Naive thymus-derived CD4-positive, alpha-beta T cell (primary cell): Measurements from ENCODE around the gene ECSIT. TPM values are rescaled to one million over a fixed set of nuclear protein-coding genes. Genes with fewer than 3 reads are reported as not detected.

Experiments used
- ATAC-seq: fragments of 150-1000 bp; cut with Tn5 transposase; 2 replicates; pipeline ENCODE4 v1.10.0; 2021; ENCODE audit warnings: mild to moderate bottlenecking, moderate library complexity
- CTCF ChIA-PET: fragments of 350-600 bp; sonication (Branson Sonifier 250); formaldehyde crosslinking; loops from one replicate; lab custom pipeline; 2021; ENCODE audit warnings: antibody characterized with exemption; lab: Charles Lee
- POLR2A ChIA-PET: fragments of 350-600 bp; sonication (Branson Sonifier 250); formaldehyde crosslinking; loops from one replicate; lab custom pipeline; 2021; ENCODE audit warnings: antibody characterized with exemption, inconsistent platforms; lab: Charles Lee
- DNase-seq, 9 donors: peaks; one replicate each; pipeline versions ENCODE4 v3.0.0 to v3.0.0-alpha.2; 2020 to 2022; ENCODE audit warnings: mixed read lengths in 1 of 9
- H3K27ac ChIP-seq: one replicate; pipeline ENCODE4 v1.7.0; 2013; ENCODE audit warnings: mild to moderate bottlenecking, low read depth, low read length, moderate library complexity
- H3K27me3 ChIP-seq, 2 donors: one replicate each; pipeline ENCODE4 v1.7.0; 2013; ENCODE audit warnings: low read length in 2 of 2, mild to moderate bottlenecking in 2 of 2, moderate library complexity in 2 of 2; ENCODE audit not compliant: control insufficient read depth in 2 of 2, insufficient read depth in 2 of 2
- H3K36me3 ChIP-seq, 3 experiments: 1 replicate in 2 of 3; 2 replicates in 1 of 3; pipeline ENCODE4 v1.7.0; 2013; ENCODE audit warnings: low read length in 3 of 3, mild to moderate bottlenecking in 3 of 3, moderate library complexity in 1 of 3; ENCODE audit not compliant: insufficient read depth in 3 of 3, control insufficient read depth in 2 of 3
- H3K4me1 ChIP-seq, 2 donors: one replicate each; pipeline ENCODE4 v1.7.0; 2013; ENCODE audit warnings: low read length in 2 of 2, mild to moderate bottlenecking in 2 of 2, moderate library complexity in 1 of 2; ENCODE audit not compliant: control insufficient read depth in 2 of 2, insufficient read depth in 2 of 2
- H3K4me3 ChIP-seq: 2 replicates; pipeline ENCODE4 v1.7.0; 2013; ENCODE audit warnings: mild to moderate bottlenecking, low read length
- H3K9me3 ChIP-seq, 3 experiments: 1 replicate in 2 of 3; 2 replicates in 1 of 3; pipeline ENCODE4 v1.7.0; 2013; ENCODE audit warnings: low read length in 3 of 3; ENCODE audit not compliant: control insufficient read depth in 2 of 3
- H3K27ac Mint-ChIP-seq, 9 donors: one replicate each; pipeline ENCODE4 v1.8.0; 2020 to 2022; ENCODE audit warnings: mixed read lengths in 9 of 9, mild to moderate bottlenecking in 8 of 9, moderate library complexity in 5 of 9, inconsistent platforms in 2 of 9
- H3K27me3 Mint-ChIP-seq, 5 donors: one replicate each; pipeline ENCODE4 v1.8.0; 2021 to 2022; ENCODE audit warnings: mixed read lengths in 5 of 5, mild to moderate bottlenecking in 1 of 5
- H3K36me3 Mint-ChIP-seq, 5 donors: one replicate each; pipeline ENCODE4 v1.8.0; 2020 to 2022; ENCODE audit warnings: mixed read lengths in 5 of 5, mild to moderate bottlenecking in 3 of 5, inconsistent platforms in 1 of 5
- H3K4me1 Mint-ChIP-seq, 7 donors: one replicate each; pipeline ENCODE4 v1.8.0; 2020 to 2022; ENCODE audit warnings: mixed read lengths in 7 of 7, mild to moderate bottlenecking in 3 of 7, inconsistent platforms in 1 of 7
- H3K4me3 Mint-ChIP-seq, 10 donors: one replicate each; pipeline ENCODE4 v1.8.0; 2020 to 2022; ENCODE audit warnings: mild to moderate bottlenecking in 10 of 10, mixed read lengths in 10 of 10, moderate library complexity in 6 of 10, inconsistent platforms in 2 of 10
- H3K9me3 Mint-ChIP-seq, 11 donors: one replicate each; pipeline ENCODE4 v1.8.0; 2020 to 2022; ENCODE audit warnings: mixed read lengths in 11 of 11, mild to moderate bottlenecking in 4 of 11, inconsistent platforms in 1 of 11, moderate library complexity in 1 of 11
- intact Hi-C, 2 donors: fragments of 100-400 bp; cut with micrococcal nuclease; formaldehyde crosslinking; loops; one replicate each; pipeline ENCODE4 v1.15.1; 2023
- polyA plus RNA-seq, 2 donors: library from polyadenylated mRNA; unstranded; fragments of 300-500 nt; fragmentation: Illumina TruSeq; gene quantifications; one replicate each; pipeline ENCODE4 v1.2.3, GENCODE V29; 2021
- total RNA-seq, 6 experiments: library from RNA in 5 of 6; stranded (reverse) in 5 of 6; gene quantifications; 1 replicate in 5 of 6; 2 replicates in 1 of 6; pipeline ENCODE4 v1.2.3 and lab custom pipeline; 2021 to 2026

ECSIT gene
- total and polyA plus RNA-seq, 7 experiments from 2014 or later: 25.8 to 50.3 (median 36.0) TPM

- ChIA-PET POLR2A (interaction anchor here (1.0 to 4.0 kb wide), 3 partner anchors 13 to 32 kb away, joined by 4 to 33 read pairs (median 17); partner anchors contain the start of gene ECSIT), CTCF (interaction anchor here (0.6 to 1.8 kb wide), 10 partner anchors 10 to 916 kb away, joined by 3 to 9 read pairs (median 4); no protein-coding TSS in a partner anchor)
- Histone ChIP-seq H3K36me3 (peaks cover 0 to 10% (median 0%) of the 10 kb centered on the region in 3 experiments), H3K9me3 (no peaks in the 10 kb centered on the region), H3K4me1 (peaks cover 16 to 19% of the 10 kb centered on the region in 2 donors), H3K4me3 (no peak overlapping the region), H3K27ac (no peak overlapping the region), H3K27me3 (no peaks in the 10 kb centered on the region)
- Mint-ChIP-seq H3K4me1 (peaks cover 31 to 55% (median 41%) of the 10 kb centered on the region in 7 donors), H3K27ac (peak overlapping the region; percentile 39 to 94 (median 78)), H3K4me3 (peak overlapping the region; percentile 73 to 98 (median 84)), H3K27me3 (no peaks in the 10 kb centered on the region), H3K9me3 (no peaks in the 10 kb centered on the region), H3K36me3 (peaks cover 0 to 8% (median 3%) of the 10 kb centered on the region in 5 donors)
- intact Hi-C loops: loop anchor here (1.0 to 5.0 kb wide), 5 partner anchors 18 to 252 kb away; partner anchors contain the start of gene ZNF440 (in 1 of the 2)
- ATAC-seq (peak; percentile 65), DNase-seq (peak in 8 of 9 donors; percentile 48 to 79 (median 76))
Measured at GRCh38 chr19:11560404-11561051, 31.6 kb upstream of the ECSIT start.

GRCh38 chr19:11558881-11559828 lies 30.2 kb upstream of the ECSIT start, which contains the start of gene ELOF1:
ELOF1 (minus strand) TSS chr19:11559230; CDS start chr19:11554347, 4,883 bp downstream.
- Mint-ChIP-seq H3K9me3 (no peaks in the 10 kb centered on the region), H3K4me1 (peaks cover 34 to 58% (median 45%) of the 10 kb centered on the region in 7 donors), H3K36me3 (peaks cover 0 to 8% (median 3%) of the 10 kb centered on the region in 5 donors), H3K27me3 (no peaks in the 10 kb centered on the region), H3K4me3 (peak within 1 kb of the TSS; percentile 89 to 99 (median 96)), H3K27ac (peak within 1 kb of the TSS; percentile 84 to 98 (median 95))
- peak; percentile 90 to 97 (median 94) for DNase-seq
- peak within 1 kb of the TSS; percentile 82 for H3K27ac ChIP-seq
- intact Hi-C loops: loop anchor here (1.0 to 5.0 kb wide), 10 partner anchors 23 to 1367 kb away; partner anchors contain the start of genes ECSIT (in 2 of the 2), ODAD3 (in 2 of the 2), PRKCSH (in 2 of the 2) and ZNF653 (in 2 of the 2)
- H3K9me3 ChIP-seq: no peaks in the 10 kb centered on the region
- ChIA-PET CTCF (interaction anchor here (0.6 to 1.8 kb wide), 4 partner anchors 23 to 1780 kb away, joined by 3 to 9 read pairs (median 5); no protein-coding TSS in a partner anchor), POLR2A (interaction anchor here (0.6 to 4.0 kb wide), 12 partner anchors 13 to 209 kb away, joined by 3 to 33 read pairs (median 3); partner anchors contain the start of genes ECSIT, SWSAP1 and ZNF627)
- peaks cover 0 to 23% (median 2%) of the 10 kb centered on the region in 3 experiments for H3K36me3 ChIP-seq
- ATAC-seq: peak; percentile 97
- peaks cover 16 to 19% of the 10 kb centered on the region in 2 donors for H3K4me1 ChIP-seq
- H3K4me3 ChIP-seq: peak within 1 kb of the TSS; percentile 94
- no peaks in the 10 kb centered on the region for H3K27me3 ChIP-seq

GRCh38 chr19:11556634-11557420 lies 27.9 kb upstream of the ECSIT start:
- H3K27ac Mint-ChIP-seq: peak overlapping the region in 7 of 9 donors; percentile 6 to 78 (median 38)
- peak overlapping the region; percentile 3 to 98 (median 46) for H3K4me3 Mint-ChIP-seq
- Histone ChIP-seq H3K27me3 (no peaks in the 10 kb centered on the region), H3K4me3 (no peak overlapping the region), H3K27ac (no peak overlapping the region), H3K4me1 (peaks cover 16 to 19% of the 10 kb centered on the region in 2 donors), H3K9me3 (no peaks in the 10 kb centered on the region), H3K36me3 (peaks cover 0 to 46% (median 5%) of the 10 kb centered on the region in 3 experiments)
- ChIA-PET POLR2A (interaction anchor here (4.0 kb wide), 1 partner anchor 24 kb away, joined by 33 read pairs; no protein-coding TSS in a partner anchor), CTCF (interaction anchor here (0.6 to 0.7 kb wide), 2 partner anchors 10 to 44 kb away, joined by 4 read pairs; no protein-coding TSS in a partner anchor)
- H3K36me3 Mint-ChIP-seq: peaks cover 0 to 14% (median 0%) of the 10 kb centered on the region in 5 donors
- no peaks in the 10 kb centered on the region for H3K27me3 Mint-ChIP-seq
- peaks cover 35 to 53% (median 41%) of the 10 kb centered on the region in 7 donors for H3K4me1 Mint-ChIP-seq
- ATAC-seq: no peak
- no peak for DNase-seq
- intact Hi-C loops: loop anchor here in 1 of 2 donors (5.0 kb wide), 1 partner anchor 1365 kb away; the partner anchor contains the start of gene DNMT1
- H3K9me3 Mint-ChIP-seq: no peaks in the 10 kb centered on the region

GRCh38 chr19:11555246-11555645 lies 26.3 kb upstream of the ECSIT start:
- peaks cover 0 to 50% (median 5%) of the 10 kb centered on the region in 3 experiments for H3K36me3 ChIP-seq
- Mint-ChIP-seq H3K36me3 (peaks cover 0 to 14% (median 0%) of the 10 kb centered on the region in 5 donors), H3K27ac (peak overlapping the region in 4 of 9 donors; percentile 7 to 81 (median 32)), H3K4me1 (peaks cover 28 to 43% (median 37%) of the 10 kb centered on the region in 7 donors), H3K9me3 (no peaks in the 10 kb centered on the region), H3K4me3 (peak overlapping the region in 6 of 10 donors; percentile 8 to 64 (median 38)), H3K27me3 (no peaks in the 10 kb centered on the region)
- CTCF ChIA-PET: no interaction called here
- no peaks in the 10 kb centered on the region for H3K27me3 ChIP-seq
- no peak for ATAC-seq
- POLR2A ChIA-PET: no interaction called here
- DNase-seq: no peak
- intact Hi-C loops: loop anchor here in 1 of 2 donors (5.0 kb wide), 1 partner anchor 1363 kb away; the partner anchor contains the start of gene DNMT1
- no peak overlapping the region for H3K4me3 ChIP-seq
- no peak overlapping the region for H3K27ac ChIP-seq
- H3K9me3 ChIP-seq: no peaks in the 10 kb centered on the region
- peaks cover 12 to 13% of the 10 kb centered on the region in 2 donors for H3K4me1 ChIP-seq

- Mint-ChIP-seq H3K27me3 (no peaks in the 10 kb centered on the region), H3K36me3 (peaks cover 0 to 14% (median 0%) of the 10 kb centered on the region in 5 donors), H3K4me1 (peaks cover 21 to 36% (median 30%) of the 10 kb centered on the region in 7 donors), H3K27ac (peak overlapping the region in 2 of 9 donors; percentile 32 to 62), H3K4me3 (peak overlapping the region in 2 of 10 donors; percentile 12 to 33), H3K9me3 (no peaks in the 10 kb centered on the region)
- peaks cover 9 to 11% of the 10 kb centered on the region in 2 donors for H3K4me1 ChIP-seq
- no peak overlapping the region for H3K4me3 ChIP-seq
- DNase-seq: no peak
- ChIA-PET CTCF (no interaction called here), POLR2A (no interaction called here)
- no peaks in the 10 kb centered on the region for H3K27me3 ChIP-seq
- intact Hi-C loops: no loop called here
- H3K9me3 ChIP-seq: no peaks in the 10 kb centered on the region
- no peak for ATAC-seq
- H3K36me3 ChIP-seq: peaks cover 0 to 50% (median 5%) of the 10 kb centered on the region in 3 experiments
- H3K27ac ChIP-seq: no peak overlapping the region
Measured at GRCh38 chr19:11554160-11554559, 25.2 kb upstream of the ECSIT start.
